Measurements from ENCODE around the gene CD47. TPM values are rescaled to one million over a fixed set of nuclear protein-coding genes. Genes with fewer than 3 reads are reported as not detected.

Gene CD47
- total RNA-seq, 2 donors from 2014 or later, result 68.1 to 101 TPM

GRCh38 chr3:108014943-108015342 lies 75.9 kb downstream of the CD47 start:
- Histone ChIP-seq H3K27ac (no peak overlapping the region), H3K36me3 (no peaks in the 10 kb centered on the region), H3K4me3 (no peak overlapping the region), H3K9ac (ENCODE audit: low read depth in 2 of 2, low read length in 2 of 2) (no peak overlapping the region), H3K9me3 (no peaks in the 10 kb centered on the region), H3K27me3 (no peaks in the 10 kb centered on the region), H3K4me1 (no peaks in the 10 kb centered on the region)
- no peak for DNase-seq
- TF ChIP-seq CTCF (IDR thresholded peaks at IDR 0.05), result no peak
- intact Hi-C loops (cut with DNase I), result no loop called here

GRCh38 chr3:108013141-108014055 lies 77.4 kb downstream of the CD47 start:
- H3K4me3 ChIP-seq, result no peak overlapping the region
- intact Hi-C loops (cut with DNase I), result no loop called here
- no peak for DNase-seq

GRCh38 chr3:108012304-108012703 lies 78.5 kb downstream of the CD47 start:
- intact Hi-C loops (cut with DNase I), result no loop called here
- H3K27me3 ChIP-seq, result no peaks in the 10 kb centered on the region
- H3K9ac ChIP-seq (ENCODE audit: low read depth in 2 of 2, low read length in 2 of 2), result no peak overlapping the region
- H3K4me1 ChIP-seq, result no peaks in the 10 kb centered on the region
- H3K36me3 ChIP-seq, result no peaks in the 10 kb centered on the region
- no peak for TF ChIP-seq CTCF (IDR thresholded peaks at IDR 0.05)
- DNase-seq, result no peak
- H3K9me3 ChIP-seq, result no peaks in the 10 kb centered on the region
- no peak overlapping the region for H3K27ac ChIP-seq
- H3K4me3 ChIP-seq, result no peak overlapping the region

More at GRCh38 chr3:108013141-108014055, 77.4 kb downstream of the CD47 start:
- H3K36me3 ChIP-seq, result no peaks in the 10 kb centered on the region
- no peak for TF ChIP-seq CTCF (IDR thresholded peaks at IDR 0.05)
- H3K27ac ChIP-seq, result no peak overlapping the region
- no peaks in the 10 kb centered on the region for H3K4me1 ChIP-seq
- H3K9me3 ChIP-seq, result no peaks in the 10 kb centered on the region
- H3K9ac ChIP-seq (ENCODE audit: low read depth in 2 of 2, low read length in 2 of 2), result no peak overlapping the region
- H3K27me3 ChIP-seq, result no peaks in the 10 kb centered on the region

- DNase-seq, result no peak
- intact Hi-C loops (cut with DNase I), result no loop called here
Observed at GRCh38 chr3:108011616-108012015, 79.2 kb downstream of the CD47 start.

More at GRCh38 chr3:108011616-108012015, 79.2 kb downstream of the CD47 start:
- Histone ChIP-seq H3K27ac (no peak overlapping the region), H3K27me3 (no peaks in the 10 kb centered on the region), H3K9me3 (no peaks in the 10 kb centered on the region), H3K9ac (ENCODE audit: low read depth in 2 of 2, low read length in 2 of 2) (no peak overlapping the region), H3K36me3 (no peaks in the 10 kb centered on the region), H3K4me3 (no peak overlapping the region), H3K4me1 (no peaks in the 10 kb centered on the region)
- TF ChIP-seq CTCF (IDR thresholded peaks at IDR 0.05), result no peak
